ENCODE measurements around the gene PRKCQ. TPM values are rescaled to one million over a fixed set of nuclear protein-coding genes. Genes with fewer than 3 reads are reported as not detected.

Gene PRKCQ
- total RNA-seq, 1 experiment from 2014 or later: 4.0 TPM

- Histone ChIP-seq H3K9me2 (ENCODE audit: insufficient read depth) (no peaks in the 10 kb centered on the region), H2AFZ (no peak overlapping the region), H3K9me3 (ENCODE audit: insufficient read depth, low read depth) (no peaks in the 10 kb centered on the region), H3K27ac (no peak overlapping the region), H3K4me2 (no peak overlapping the region), H3K4me1 (replicated peaks; ENCODE audit: insufficient read depth) (no peaks in the 10 kb centered on the region), H3F3A (ENCODE audit: insufficient read depth, low read depth) (no peaks in the 10 kb centered on the region), H3K79me2 (ENCODE audit: low read depth) (no peaks in the 10 kb centered on the region), H3K4me3 (no peak overlapping the region), H4K20me1 (ENCODE audit: insufficient read depth) (no peaks in the 10 kb centered on the region), H3K36me3 (ENCODE audit: low read depth) (no peaks in the 10 kb centered on the region), H3K27me3 (ENCODE audit: insufficient read depth, low read depth) (no peaks in the 10 kb centered on the region)
- ChIA-PET CTCF (no interaction called here), POLR2A (ENCODE audit: unreplicated experiment) (no interaction called here)
- intact Hi-C loops (cut with micrococcal nuclease; ENCODE audit: unreplicated experiment): no loop called here
- TF ChIP-seq CTCF (conservative IDR thresholded peaks at IDR 0.05): no peak
- no peak for TF ChIP-seq EZH2 (IDR thresholded peaks at IDR 0.05; ENCODE audit: low read depth)
- BruUV-seq (replicated peaks): no TSS peak
- DNase-seq: no peak
Observed at GRCh38 chr10:6423004-6423403, 157.1 kb downstream of the PRKCQ start.

GRCh38 chr10:6418613-6419216 is 161.4 kb downstream of the PRKCQ start:
- Histone ChIP-seq H3K9me2 (ENCODE audit: insufficient read depth) (no peaks in the 10 kb centered on the region), H3K4me2 (no peak overlapping the region), H3K79me2 (ENCODE audit: low read depth) (no peaks in the 10 kb centered on the region), H3K27ac (no peak overlapping the region), H3K9me3 (ENCODE audit: insufficient read depth, low read depth) (no peaks in the 10 kb centered on the region), H2AFZ (no peak overlapping the region), H3K4me3 (no peak overlapping the region), H3K27me3 (ENCODE audit: insufficient read depth, low read depth) (no peaks in the 10 kb centered on the region), H4K20me1 (ENCODE audit: insufficient read depth) (no peaks in the 10 kb centered on the region), H3K36me3 (ENCODE audit: low read depth) (no peaks in the 10 kb centered on the region), H3F3A (ENCODE audit: insufficient read depth, low read depth) (no peaks in the 10 kb centered on the region), H3K4me1 (replicated peaks; ENCODE audit: insufficient read depth) (no peaks in the 10 kb centered on the region)
- CTCF ChIA-PET: interaction anchor here (0.6 kb wide), 1 partner anchor 614 kb away, joined by 3 read pairs; no protein-coding TSS in a partner anchor
- no peak for DNase-seq
- intact Hi-C loops (cut with micrococcal nuclease; ENCODE audit: unreplicated experiment): no loop called here
- BruUV-seq (replicated peaks): no TSS peak
- TF ChIP-seq EZH2 (IDR thresholded peaks at IDR 0.05; ENCODE audit: low read depth) (no peak), CTCF (conservative IDR thresholded peaks at IDR 0.05) (no peak)
- POLR2A ChIA-PET (ENCODE audit: unreplicated experiment): no interaction called here

- ChIA-PET CTCF (interaction anchor here (0.6 kb wide), 1 partner anchor 614 kb away, joined by 3 read pairs; no protein-coding TSS in a partner anchor), POLR2A (ENCODE audit: unreplicated experiment) (no interaction called here)
- H3K4me2 ChIP-seq: no peak overlapping the region
- no peak for DNase-seq
- H3K4me3 ChIP-seq: no peak overlapping the region
- no peaks in the 10 kb centered on the region for H3K27me3 ChIP-seq (ENCODE audit: insufficient read depth, low read depth)
- no peaks in the 10 kb centered on the region for H4K20me1 ChIP-seq (ENCODE audit: insufficient read depth)
- H3K79me2 ChIP-seq (ENCODE audit: low read depth): no peaks in the 10 kb centered on the region
- BruUV-seq (replicated peaks): no TSS peak
- intact Hi-C loops (cut with micrococcal nuclease; ENCODE audit: unreplicated experiment): no loop called here
- no peaks in the 10 kb centered on the region for H3K9me3 ChIP-seq (ENCODE audit: insufficient read depth, low read depth)
- H2AFZ ChIP-seq: no peak overlapping the region
- H3K4me1 ChIP-seq (replicated peaks; ENCODE audit: insufficient read depth): no peaks in the 10 kb centered on the region
- no peaks in the 10 kb centered on the region for H3K9me2 ChIP-seq (ENCODE audit: insufficient read depth)
- no peaks in the 10 kb centered on the region for H3F3A ChIP-seq (ENCODE audit: insufficient read depth, low read depth)
- TF ChIP-seq EZH2 (IDR thresholded peaks at IDR 0.05; ENCODE audit: low read depth): no peak
- no peak for TF ChIP-seq CTCF (conservative IDR thresholded peaks at IDR 0.05)
- H3K36me3 ChIP-seq (ENCODE audit: low read depth): no peaks in the 10 kb centered on the region
- H3K27ac ChIP-seq: no peak overlapping the region
Observed at GRCh38 chr10:6418167-6418566, 161.9 kb downstream of the PRKCQ start.
